HEK293T (cell line): Measurements from ENCODE around the gene MLXIP.

Source experiments
- FOXA1 ChIP-seq: fragments of 450-650 bp; IDR thresholded peaks from 2 replicates; pipeline ENCODE4 v1.6.1; 2016; ENCODE audit warnings: mild to moderate bottlenecking
- FOXK2 ChIP-seq: fragments of 450-650 bp; IDR thresholded peaks from 2 replicates; pipeline ENCODE4 v1.6.1; 2016; ENCODE audit warnings: mild to moderate bottlenecking
- FOXM1 ChIP-seq: fragments of 450-650 bp; IDR thresholded peaks from 2 replicates; pipeline ENCODE4 v1.6.1; 2017; ENCODE audit warnings: mild to moderate bottlenecking, borderline replicate concordance
- HDGF ChIP-seq: fragments of 450-650 bp; IDR thresholded peaks from 2 replicates; pipeline ENCODE4 v1.6.1; 2017; ENCODE audit warnings: antibody characterized with exemption, borderline replicate concordance
- L3MBTL2 ChIP-seq: fragments of 450-650 bp; conservative IDR thresholded peaks from 2 replicates; pipeline ENCODE4 v1.6.1; 2016; ENCODE audit warnings: mild to moderate bottlenecking
- SP1 ChIP-seq: fragments of 450-650 bp; IDR thresholded peaks from 2 replicates; pipeline ENCODE4 v1.6.1; 2017
- SUZ12 ChIP-seq: fragments of 450-650 bp; IDR thresholded peaks from 2 replicates; pipeline ENCODE4 v1.6.1; 2016; ENCODE audit warnings: mild to moderate bottlenecking
- TARDBP ChIP-seq: fragments of 450-650 bp; IDR thresholded peaks from 2 replicates; pipeline ENCODE4 v1.6.1; 2016

- TF ChIP-seq SUZ12 (no peak), FOXM1 (no peak), SP1 (no peak), FOXA1 (no peak), TARDBP (no peak), FOXK2 (no peak), L3MBTL2 (no peak), HDGF (no peak)
Measured at GRCh38 chr12:122099856-122100255, 21.3 kb downstream of the MLXIP start.
